MM.1S (cell line): ENCODE data around the gene ITIH4.

Experiments
- DNase-seq: peaks from one replicate; pipeline ENCODE4 v3.0.0-alpha.2; 2015
- H2AFZ ChIP-seq: fragments of 300-600 bp; sonication (generic); 2 replicates; pipeline ENCODE4 v1.6.0; 2016; ENCODE audit warnings: antibody characterized with exemption, low read length
- H3F3A ChIP-seq: fragments of 300-600 bp; sonication (generic); 2 replicates; pipeline ENCODE4 v1.6.1; 2016; ENCODE audit warnings: mild to moderate bottlenecking, antibody characterized with exemption, low read length, moderate library complexity, mixed read lengths; ENCODE audit not compliant: insufficient read depth
- H3K27ac ChIP-seq: fragments of 300-600 bp; sonication (generic); 2 replicates; pipeline ENCODE4 v1.5.1; 2016; ENCODE audit warnings: mild to moderate bottlenecking, low read length
- H3K27me3 ChIP-seq: fragments of 300-600 bp; sonication (generic); replicated peaks from 2 replicates; pipeline ENCODE4 v1.6.0; 2016; ENCODE audit warnings: low read length; ENCODE audit not compliant: insufficient read depth
- H3K36me3 ChIP-seq: fragments of 300-600 bp; sonication (generic); replicated peaks from 2 replicates; pipeline ENCODE4 v1.6.1; 2016; ENCODE audit warnings: mild to moderate bottlenecking, low read length, mixed read lengths; ENCODE audit not compliant: insufficient read depth
- H3K4me1 ChIP-seq: fragments of 300-600 bp; sonication (generic); 2 replicates; pipeline ENCODE4 v1.6.1; 2016; ENCODE audit warnings: low read length, mixed read lengths
- H3K4me2 ChIP-seq: fragments of 300-600 bp; sonication (generic); 2 replicates; pipeline ENCODE4 v1.6.0; 2016; ENCODE audit warnings: low read depth, low read length
- H3K4me3 ChIP-seq: fragments of 300-600 bp; sonication (generic); 2 replicates; pipeline ENCODE4 v1.5.1; 2016; ENCODE audit warnings: low read length, mixed read lengths
- H3K79me2 ChIP-seq: fragments of 300-600 bp; sonication (generic); 2 replicates; pipeline ENCODE4 v1.6.1; 2016; ENCODE audit warnings: mixed run types, low read length, mixed read lengths
- H3K9ac ChIP-seq: fragments of 300-600 bp; sonication (generic); 2 replicates; pipeline ENCODE4 v1.6.1; 2016; ENCODE audit warnings: low read length, mixed read lengths
- H3K9me2 ChIP-seq: fragments of 300-600 bp; sonication (generic); replicated peaks from 2 replicates; pipeline ENCODE4 v1.6.1; 2016; ENCODE audit warnings: mild to moderate bottlenecking, low read length, mixed read lengths; ENCODE audit not compliant: insufficient read depth
- H3K9me3 ChIP-seq: fragments of 300-600 bp; sonication (generic); replicated peaks from 2 replicates; pipeline ENCODE4 v1.6.1; 2016; ENCODE audit warnings: mild to moderate bottlenecking, low read length, mixed read lengths; ENCODE audit not compliant: insufficient read depth
- H4K20me1 ChIP-seq: fragments of 300-600 bp; sonication (generic); 2 replicates; pipeline ENCODE4 v1.6.1; 2016; ENCODE audit warnings: mild to moderate bottlenecking, low read length, moderate library complexity, mixed read lengths; ENCODE audit not compliant: insufficient read depth
- EZH2 ChIP-seq: fragments of 300-600 bp; sonication (generic); optimal IDR thresholded peaks from 2 replicates; pipeline ENCODE3; 2017; ENCODE audit warnings: low read depth, mild to moderate bottlenecking, antibody characterized with exemption, low read length, mixed read lengths
- EZH2phosphoT487 ChIP-seq: fragments of 300-600 bp; sonication (generic); IDR thresholded peaks from 2 replicates; pipeline ENCODE4 v1.6.1; 2018; ENCODE audit warnings: antibody characterized with exemption, low read length
- TF ChIP-seq, protein P1 (sequence below): fragments of 300-600 bp; sonication (generic); IDR thresholded peaks from 2 replicates; pipeline ENCODE4 v1.5.1; 2016; ENCODE audit warnings: antibody characterized with exemption, low read length, mixed read lengths

Gene ITIH4

DNA sequence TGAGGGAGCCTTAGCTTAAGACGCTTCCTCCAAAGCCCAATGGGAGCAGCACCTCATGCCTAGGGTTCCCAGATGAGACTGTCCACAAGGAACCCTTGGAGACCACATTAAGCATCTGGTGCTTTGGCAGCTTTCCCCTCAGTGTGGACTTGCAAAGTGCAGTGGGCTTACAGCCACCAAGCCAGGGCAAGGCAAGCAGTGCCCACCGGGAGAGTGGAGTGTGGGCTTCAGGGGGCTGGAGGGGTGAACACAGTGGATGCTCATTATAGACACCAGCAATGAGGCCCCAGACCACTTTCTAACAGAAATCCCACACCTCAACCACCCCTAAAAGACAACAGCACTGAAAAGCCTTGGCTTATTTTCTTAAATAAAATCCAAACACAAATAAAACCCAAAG lies 13.4 kb upstream of the ITIH4 start:
- Histone ChIP-seq H3F3A (0 out of 2 replicates have a peak, but pooled peaks cover 5% of the 10 kb centered on the region), H3K9ac (no peak overlapping the region), H3K4me1 (peaks cover 11% of the 10 kb centered on the region), H3K4me2 (no peak overlapping the region), H3K4me3 (no peak overlapping the region), H3K79me2 (no peaks in the 10 kb centered on the region), H3K9me2 (no peaks in the 10 kb centered on the region), H4K20me1 (no peaks in the 10 kb centered on the region), H3K9me3 (no peaks in the 10 kb centered on the region), H3K36me3 (no peaks in the 10 kb centered on the region), H3K27me3 (no peaks in the 10 kb centered on the region), H3K27ac (no peak overlapping the region), H2AFZ (no peak overlapping the region)
- TF ChIP-seq EZH2: no peak
- TF ChIP-seq, protein P1, sequence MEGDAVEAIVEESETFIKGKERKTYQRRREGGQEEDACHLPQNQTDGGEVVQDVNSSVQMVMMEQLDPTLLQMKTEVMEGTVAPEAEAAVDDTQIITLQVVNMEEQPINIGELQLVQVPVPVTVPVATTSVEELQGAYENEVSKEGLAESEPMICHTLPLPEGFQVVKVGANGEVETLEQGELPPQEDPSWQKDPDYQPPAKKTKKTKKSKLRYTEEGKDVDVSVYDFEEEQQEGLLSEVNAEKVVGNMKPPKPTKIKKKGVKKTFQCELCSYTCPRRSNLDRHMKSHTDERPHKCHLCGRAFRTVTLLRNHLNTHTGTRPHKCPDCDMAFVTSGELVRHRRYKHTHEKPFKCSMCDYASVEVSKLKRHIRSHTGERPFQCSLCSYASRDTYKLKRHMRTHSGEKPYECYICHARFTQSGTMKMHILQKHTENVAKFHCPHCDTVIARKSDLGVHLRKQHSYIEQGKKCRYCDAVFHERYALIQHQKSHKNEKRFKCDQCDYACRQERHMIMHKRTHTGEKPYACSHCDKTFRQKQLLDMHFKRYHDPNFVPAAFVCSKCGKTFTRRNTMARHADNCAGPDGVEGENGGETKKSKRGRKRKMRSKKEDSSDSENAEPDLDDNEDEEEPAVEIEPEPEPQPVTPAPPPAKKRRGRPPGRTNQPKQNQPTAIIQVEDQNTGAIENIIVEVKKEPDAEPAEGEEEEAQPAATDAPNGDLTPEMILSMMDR: no peak
- TF ChIP-seq EZH2phosphoT487: no peak
- DNase-seq: no peak

DNA sequence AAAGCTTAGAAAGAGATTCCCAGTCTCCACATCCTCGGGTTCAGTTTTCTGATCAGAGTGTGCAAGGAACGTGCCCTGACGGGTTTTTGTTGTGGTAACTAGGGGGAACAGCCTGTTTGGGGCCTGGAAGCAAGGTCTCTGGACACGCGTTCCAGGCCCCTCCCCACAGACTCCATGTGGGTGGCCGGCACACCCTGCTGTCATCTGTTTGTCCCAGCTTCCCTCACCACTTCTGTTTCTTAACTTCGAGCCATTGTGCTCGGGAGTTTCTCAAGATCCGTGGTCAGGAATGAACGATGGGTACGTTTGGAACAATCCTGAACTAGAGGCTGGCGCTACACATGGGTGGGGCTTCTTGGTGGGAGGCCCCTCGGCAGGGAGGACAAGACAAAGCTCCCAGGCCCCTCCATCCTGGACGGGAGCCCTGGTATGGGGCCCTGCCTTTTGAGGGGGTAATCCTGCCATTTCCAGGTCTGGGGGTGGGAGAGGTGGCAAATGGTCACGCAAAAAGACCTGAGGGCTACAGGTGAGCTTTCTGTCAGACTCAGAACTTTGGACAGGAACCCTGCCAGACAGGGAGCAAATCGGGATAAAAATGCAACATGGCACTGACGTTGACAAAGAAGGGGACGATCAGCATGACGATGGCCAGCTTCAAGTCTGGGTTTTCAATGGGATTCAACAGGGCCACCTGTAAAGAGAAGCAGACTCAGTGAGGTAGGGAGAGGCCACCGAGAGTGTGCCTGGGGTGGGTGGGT lies 12.8 kb upstream of the ITIH4 start:
- no peaks in the 10 kb centered on the region for H3K9me2 ChIP-seq
- H3K9me3 ChIP-seq: no peaks in the 10 kb centered on the region
- H3K27ac ChIP-seq: no peak overlapping the region
- no peak overlapping the region for H3K4me3 ChIP-seq
- H4K20me1 ChIP-seq: no peaks in the 10 kb centered on the region
- H3K36me3 ChIP-seq: no peaks in the 10 kb centered on the region
- 0 out of 2 replicates have a peak, but pooled peaks cover 5% of the 10 kb centered on the region for H3F3A ChIP-seq
- DNase-seq: no peak
- H3K4me1 ChIP-seq: peaks cover 11% of the 10 kb centered on the region
- H2AFZ ChIP-seq: no peak overlapping the region
- no peaks in the 10 kb centered on the region for H3K27me3 ChIP-seq
- TF ChIP-seq EZH2: no peak
- TF ChIP-seq EZH2phosphoT487: no peak
- TF ChIP-seq, protein P1: no peak
- no peaks in the 10 kb centered on the region for H3K79me2 ChIP-seq
- H3K4me2 ChIP-seq: no peak overlapping the region
- H3K9ac ChIP-seq: no peak overlapping the region

DNA sequence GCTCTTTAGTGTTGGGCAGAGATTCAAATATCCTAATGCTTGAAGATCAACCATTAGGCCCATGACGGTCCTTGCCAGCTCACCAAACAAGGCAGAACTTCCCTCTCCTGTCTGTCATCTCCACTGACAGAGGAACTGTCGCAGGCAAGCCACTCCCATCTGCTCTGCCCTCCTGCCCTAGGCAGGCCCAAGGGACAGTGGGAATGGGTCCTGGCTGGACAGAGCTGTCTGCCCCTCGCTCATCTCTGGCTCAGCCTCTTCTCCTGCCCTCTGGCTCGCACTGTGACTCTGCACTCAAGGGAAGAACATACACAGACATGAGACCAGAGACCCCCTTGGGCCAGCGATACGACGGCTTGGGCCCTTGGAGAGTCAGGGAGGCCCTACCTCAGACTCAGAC lies 12.0 kb upstream of the ITIH4 start:
- Histone ChIP-seq H4K20me1 (no peaks in the 10 kb centered on the region), H3K27ac (no peak overlapping the region), H3K36me3 (no peaks in the 10 kb centered on the region), H3K9me3 (no peaks in the 10 kb centered on the region), H3K4me2 (no peak overlapping the region), H3K79me2 (no peaks in the 10 kb centered on the region), H3K27me3 (no peaks in the 10 kb centered on the region), H3K9ac (no peak overlapping the region), H3F3A (0 out of 2 replicates have a peak, but pooled peaks cover 5% of the 10 kb centered on the region), H2AFZ (no peak overlapping the region), H3K4me3 (no peak overlapping the region), H3K4me1 (peaks cover 11% of the 10 kb centered on the region), H3K9me2 (no peaks in the 10 kb centered on the region)
- TF ChIP-seq, protein P1: no peak
- TF ChIP-seq EZH2 (no peak), EZH2phosphoT487 (no peak)
- no peak for DNase-seq
